ENCODE results near the gene KCNF1. TPM values are rescaled to one million over a fixed set of nuclear protein-coding genes. Genes with fewer than 3 reads are reported as not detected.

The KCNF1 gene
- total RNA-seq, 4 donors from 2014 or later, result 20.2 to 51.7 (median 44.4) TPM

DNA sequence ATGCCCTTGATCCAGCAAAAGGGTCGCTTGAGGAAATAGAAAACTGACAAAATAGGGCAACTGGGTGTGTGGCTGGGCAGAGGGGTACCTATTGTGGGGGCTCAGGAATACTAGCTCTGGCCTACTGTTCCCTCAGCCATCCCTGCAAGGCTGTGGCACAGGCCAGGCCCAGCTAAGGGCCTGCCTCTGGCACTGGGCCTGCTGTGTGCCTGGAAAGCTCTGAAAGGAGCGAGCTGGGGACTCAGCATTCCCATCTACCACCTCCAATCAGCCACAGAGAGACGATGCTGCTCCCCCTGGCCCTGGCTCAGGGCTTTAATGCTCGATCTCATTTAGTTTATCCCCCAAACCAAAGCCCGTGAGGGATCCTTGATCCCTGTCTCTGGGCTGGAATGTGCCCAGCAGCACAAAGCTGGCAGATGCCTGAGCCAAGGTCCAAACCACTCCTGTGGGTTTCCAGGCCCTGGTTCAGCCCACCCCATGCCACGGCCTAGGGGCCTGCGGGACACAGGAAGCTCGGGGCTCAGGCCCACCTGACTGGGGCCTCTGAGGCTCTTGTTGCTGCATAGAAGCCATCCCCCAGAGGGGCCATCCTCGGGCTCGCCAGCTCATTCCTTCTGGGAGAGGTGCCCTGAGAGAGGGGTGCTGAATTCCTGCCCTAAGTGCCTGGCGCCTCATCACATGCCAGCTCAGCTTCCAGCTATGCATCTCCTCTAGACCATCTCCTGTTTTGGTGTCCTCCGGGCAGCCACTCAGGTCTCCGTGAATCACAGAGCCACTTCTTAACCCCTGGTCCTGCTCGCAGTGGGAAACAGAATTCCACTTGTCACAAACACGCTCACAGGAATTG lies 43.0 kb upstream of the KCNF1 start:
- intact Hi-C loops (cut with DNase I), result no loop called here
- TF ChIP-seq POLR2AphosphoS5 (IDR thresholded peaks at IDR 0.05), result peak; percentile 36 to 86
- no peak for TF ChIP-seq POLR2A (IDR thresholded peaks at IDR 0.05; ENCODE audit: low read depth)
- WGBS, result 64% methylated on average over 3 of the region's 15 CpGs
- no peaks in the 10 kb centered on the region for H3K36me3 ChIP-seq
- peak overlapping the region; percentile 73 to 90 (median 84) for H3K27ac ChIP-seq (replicated peaks in 1 of 4)
- peaks cover 0 to 7% (median 0%) of the 10 kb centered on the region in 4 donors for H3K9me3 ChIP-seq
- DNase-seq (ENCODE audit: extremely low spot score), result no peak
- H3K27me3 ChIP-seq, result no peaks in the 10 kb centered on the region
- peak overlapping the region in 1 of 4 donors; percentile 32 for H3K4me3 ChIP-seq
- peaks cover 24 to 69% (median 34%) of the 10 kb centered on the region in 4 donors for H3K4me1 ChIP-seq

DNA sequence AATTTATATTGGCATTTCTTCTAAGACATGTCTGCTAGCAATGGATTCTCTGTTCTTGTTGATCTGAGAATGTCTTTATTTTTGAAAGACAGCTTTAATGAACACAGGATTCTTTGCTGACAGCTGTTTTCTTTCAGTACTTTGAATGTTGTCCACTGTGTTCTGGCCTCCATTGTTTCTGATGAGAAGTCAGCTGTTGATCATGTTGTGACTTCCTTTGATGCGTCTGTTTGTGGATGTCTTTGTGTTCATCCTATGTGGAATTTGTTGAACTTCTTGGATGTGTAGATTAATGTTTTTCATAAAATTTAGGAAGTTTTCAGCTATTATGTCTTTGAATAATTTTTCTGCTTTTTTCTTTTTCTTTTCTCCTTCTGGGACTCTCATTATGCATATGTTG lies 39.8 kb upstream of the KCNF1 start:
- intact Hi-C loops (cut with DNase I), result no loop called here
- no peak overlapping the region for H3K27ac ChIP-seq (replicated peaks in 1 of 4)
- H3K4me1 ChIP-seq, result peaks cover 24 to 41% (median 27%) of the 10 kb centered on the region in 4 donors
- no peak for DNase-seq (ENCODE audit: extremely low spot score)
- H3K4me3 ChIP-seq, result no peak overlapping the region
- TF ChIP-seq POLR2A (IDR thresholded peaks at IDR 0.05; ENCODE audit: low read depth), result no peak
- no peak for TF ChIP-seq EP300 (IDR thresholded peaks at IDR 0.05)
- TF ChIP-seq POLR2AphosphoS5 (IDR thresholded peaks at IDR 0.05), result no peak
- TF ChIP-seq CTCF (IDR thresholded peaks at IDR 0.05), result no peak
- WGBS, result 95% methylated on average over 1 of the region's 1 CpG
- H3K27me3 ChIP-seq, result no peaks in the 10 kb centered on the region
- H3K9me3 ChIP-seq, result peaks cover 0 to 7% (median 0%) of the 10 kb centered on the region in 4 donors
- no peaks in the 10 kb centered on the region for H3K36me3 ChIP-seq

GRCh38 chr2:10873171-10873570 lies 38.6 kb upstream of the KCNF1 start:
- 84% methylated on average over 3 of the region's 3 CpGs for WGBS

GRCh38 chr2:10873790-10874437 lies 37.8 kb upstream of the KCNF1 start:
- WGBS, result 70% methylated on average over 9 of the region's 9 CpGs
- H3K9me3 ChIP-seq, result peaks cover 0 to 7% (median 0%) of the 10 kb centered on the region in 4 donors
- TF ChIP-seq POLR2AphosphoS5 (IDR thresholded peaks at IDR 0.05) (no peak), CTCF (IDR thresholded peaks at IDR 0.05) (no peak), EP300 (IDR thresholded peaks at IDR 0.05) (no peak), POLR2A (IDR thresholded peaks at IDR 0.05; ENCODE audit: low read depth) (no peak)
- peaks cover 0 to 8% (median 0%) of the 10 kb centered on the region in 4 donors for H3K27me3 ChIP-seq
- no peaks in the 10 kb centered on the region for H3K36me3 ChIP-seq
- H3K4me3 ChIP-seq, result no peak overlapping the region
- peak overlapping the region in 1 of 4 donors; percentile 19 for H3K27ac ChIP-seq (replicated peaks in 1 of 4)
- peaks cover 7 to 22% (median 14%) of the 10 kb centered on the region in 4 donors for H3K4me1 ChIP-seq
- intact Hi-C loops (cut with DNase I), result no loop called here
- no peak for DNase-seq (ENCODE audit: extremely low spot score)

More at GRCh38 chr2:10873171-10873570, 38.6 kb upstream of the KCNF1 start:
- H3K27ac ChIP-seq (replicated peaks in 1 of 4), result peak overlapping the region in 1 of 4 donors; percentile 19
- TF ChIP-seq EP300 (IDR thresholded peaks at IDR 0.05) (no peak), POLR2AphosphoS5 (IDR thresholded peaks at IDR 0.05) (no peak), POLR2A (IDR thresholded peaks at IDR 0.05; ENCODE audit: low read depth) (no peak), CTCF (IDR thresholded peaks at IDR 0.05) (no peak)
- H3K9me3 ChIP-seq, result peaks cover 0 to 7% (median 0%) of the 10 kb centered on the region in 4 donors
- intact Hi-C loops (cut with DNase I), result no loop called here
- DNase-seq (ENCODE audit: extremely low spot score), result no peak
- H3K4me1 ChIP-seq, result peaks cover 13 to 29% (median 21%) of the 10 kb centered on the region in 4 donors
- no peak overlapping the region for H3K4me3 ChIP-seq
- H3K27me3 ChIP-seq, result peaks cover 0 to 5% (median 0%) of the 10 kb centered on the region in 4 donors
- H3K36me3 ChIP-seq, result no peaks in the 10 kb centered on the region

DNA sequence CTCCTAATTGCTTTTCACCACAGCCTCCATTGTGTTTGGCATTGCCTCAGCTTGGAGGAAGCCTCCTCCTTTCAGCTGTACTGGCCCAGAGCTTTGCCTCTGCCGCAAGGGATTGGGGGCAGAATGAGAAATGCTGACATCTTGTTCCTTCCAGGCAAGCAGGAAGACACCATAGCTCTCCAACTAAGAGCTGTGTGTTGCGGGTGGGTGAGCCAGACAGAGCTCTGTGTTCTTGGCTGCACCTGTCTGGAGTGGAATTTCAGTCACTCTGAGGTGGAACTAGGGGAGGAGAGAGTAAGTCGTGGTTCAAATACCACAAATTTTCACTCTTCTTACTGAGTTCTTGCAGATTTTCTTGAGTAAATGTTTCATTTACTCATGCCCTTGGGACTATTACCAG lies 36.6 kb upstream of the KCNF1 start:
- peaks cover 0 to 8% (median 0%) of the 10 kb centered on the region in 4 donors for H3K27me3 ChIP-seq
- peaks cover 0 to 7% (median 0%) of the 10 kb centered on the region in 4 donors for H3K9me3 ChIP-seq
- TF ChIP-seq CTCF (IDR thresholded peaks at IDR 0.05), result no peak
- TF ChIP-seq EP300 (IDR thresholded peaks at IDR 0.05), result no peak
- TF ChIP-seq POLR2A (IDR thresholded peaks at IDR 0.05; ENCODE audit: low read depth), result no peak
- no peak for TF ChIP-seq POLR2AphosphoS5 (IDR thresholded peaks at IDR 0.05)
- H3K4me3 ChIP-seq, result no peak overlapping the region
- H3K27ac ChIP-seq (replicated peaks in 1 of 4), result peak overlapping the region in 1 of 4 donors; percentile 15
- peaks cover 0 to 20% (median 5%) of the 10 kb centered on the region in 4 donors for H3K4me1 ChIP-seq
- intact Hi-C loops (cut with DNase I), result no loop called here
- no peak for DNase-seq (ENCODE audit: extremely low spot score)
- no peaks in the 10 kb centered on the region for H3K36me3 ChIP-seq
- WGBS, result 87% methylated on average over 3 of the region's 3 CpGs
